Germinal center (tissue), 1 donor: ENCODE data around the gene RPRD1A.
A peak's percentile ranks its signal among the peaks of the same experiment; 100 is the strongest.
"Not testable (repeated sequence)": the region's sequence is repeated elsewhere in the genome, so short reads cannot be mapped to it uniquely, and the experiment has no call there.

ENCODE experiments used
- DNase-seq: peaks from one replicate; pipeline ENCODE4 v3.0.0; 2012; ENCODE audit warnings: mixed read lengths, low spot score

Gene RPRD1A

DNA sequence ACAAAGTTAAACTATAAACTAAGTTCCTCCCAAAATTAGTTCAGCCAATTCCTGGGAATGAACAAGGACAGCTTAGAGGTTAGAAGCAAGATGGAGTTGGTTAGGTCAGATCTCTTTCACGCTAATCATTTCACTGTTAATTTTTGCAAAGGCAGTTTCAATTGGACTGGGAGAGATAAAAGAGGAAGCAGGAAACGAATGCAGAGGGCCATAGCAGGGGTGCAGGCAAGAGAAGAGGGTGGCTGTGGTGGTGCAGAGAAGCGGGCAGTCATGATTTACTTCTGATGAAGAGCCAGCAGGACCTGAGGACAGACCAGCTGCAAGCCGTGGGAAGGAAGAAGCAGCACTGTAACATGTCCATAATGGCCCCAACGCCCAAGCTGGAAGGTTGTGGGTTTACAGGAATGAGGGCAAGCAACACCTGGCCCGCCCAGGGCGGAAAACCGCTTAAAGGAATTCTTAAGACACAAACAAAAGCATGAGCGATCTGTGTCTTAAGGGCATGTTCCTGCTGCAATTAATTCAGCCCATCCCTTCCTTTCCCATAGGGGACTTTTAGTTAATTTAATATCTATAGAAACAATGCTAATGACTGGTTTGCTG lies 99.0 kb downstream of the RPRD1A start:
- no peak for DNase-seq

GRCh38 chr18:35967866-35968265 lies 99.5 kb downstream of the RPRD1A start:
- not testable (repeated sequence) for DNase-seq

DNA sequence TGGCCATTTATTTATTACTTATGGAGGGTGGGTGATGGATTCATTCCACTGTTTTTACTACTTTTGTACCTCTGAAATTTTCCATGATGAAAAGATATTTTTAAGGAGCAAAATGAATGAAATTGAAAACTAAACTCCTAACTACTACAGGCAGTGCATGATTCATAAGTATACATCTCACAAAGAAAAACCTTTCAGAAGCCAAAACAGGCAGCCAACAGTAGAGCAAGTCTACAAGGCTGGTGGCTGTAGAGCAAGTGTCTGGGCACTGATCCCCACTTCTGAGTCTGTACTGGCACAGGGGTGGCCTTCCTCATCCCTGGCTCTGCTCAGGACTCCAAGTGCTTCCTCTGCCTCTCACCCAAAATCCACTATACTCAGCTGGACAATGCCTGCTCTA lies 103.0 kb downstream of the RPRD1A start:
- DNase-seq = no peak

GRCh38 chr18:35962320-35962719 lies 105.0 kb downstream of the RPRD1A start:
- no peak for DNase-seq

DNA sequence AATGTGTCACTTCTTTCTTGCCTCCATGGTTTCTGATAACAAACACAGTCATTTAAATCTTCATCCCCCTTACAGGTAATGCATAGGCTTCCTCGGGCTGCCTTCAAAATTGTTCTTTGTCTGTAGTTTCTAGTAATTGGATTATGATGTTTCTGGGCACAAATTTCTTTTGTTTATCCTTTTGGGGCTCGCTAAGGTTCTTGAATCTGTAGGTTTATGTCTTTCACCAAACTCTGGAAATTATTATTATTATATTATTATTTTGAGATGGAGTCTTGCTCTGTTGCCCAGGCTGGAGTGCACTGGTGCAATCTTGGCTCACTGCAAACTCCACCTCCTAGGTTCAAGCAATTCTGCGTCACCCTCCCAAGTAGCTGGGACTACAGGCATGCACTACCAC lies 111.1 kb downstream of the RPRD1A start:
- no peak for DNase-seq

DNA sequence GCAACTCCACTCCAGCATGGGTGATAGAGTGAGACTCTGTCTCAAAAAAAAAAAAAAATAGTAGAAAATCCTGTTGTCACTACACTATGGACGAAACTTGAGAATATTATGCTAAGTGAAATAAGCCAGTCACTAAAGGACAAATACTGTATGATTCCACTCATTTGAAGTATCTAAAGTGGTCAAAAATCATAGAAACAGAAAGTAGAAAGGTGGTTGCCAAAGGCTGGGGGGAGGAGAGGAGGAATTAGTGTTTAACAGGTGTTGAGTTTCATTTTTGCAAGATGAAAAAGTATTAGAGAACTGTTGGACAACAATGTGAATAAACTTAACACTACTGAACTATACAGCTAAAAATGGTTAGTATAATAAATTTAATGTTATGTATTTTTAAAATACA lies 113.7 kb downstream of the RPRD1A start:
- DNase-seq = no peak

DNA sequence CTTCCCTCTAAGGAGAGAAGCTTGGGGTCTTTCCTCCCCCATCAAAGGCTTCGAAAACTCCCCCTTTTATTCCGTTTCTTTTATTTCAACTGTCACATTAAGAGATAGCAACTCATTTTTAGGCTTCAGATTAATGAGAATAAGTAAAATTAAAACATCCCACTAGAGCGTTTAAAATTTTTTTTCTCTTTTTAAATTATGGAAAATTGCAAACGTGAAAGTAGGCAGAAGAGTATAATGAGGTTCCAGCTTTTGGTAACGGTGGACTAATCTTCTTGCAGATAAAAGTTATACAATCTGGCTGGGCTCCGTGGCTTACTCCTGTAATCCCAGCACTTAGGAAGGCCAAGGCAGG lies 116.8 kb downstream of the RPRD1A start:
- DNase-seq = no peak

DNA sequence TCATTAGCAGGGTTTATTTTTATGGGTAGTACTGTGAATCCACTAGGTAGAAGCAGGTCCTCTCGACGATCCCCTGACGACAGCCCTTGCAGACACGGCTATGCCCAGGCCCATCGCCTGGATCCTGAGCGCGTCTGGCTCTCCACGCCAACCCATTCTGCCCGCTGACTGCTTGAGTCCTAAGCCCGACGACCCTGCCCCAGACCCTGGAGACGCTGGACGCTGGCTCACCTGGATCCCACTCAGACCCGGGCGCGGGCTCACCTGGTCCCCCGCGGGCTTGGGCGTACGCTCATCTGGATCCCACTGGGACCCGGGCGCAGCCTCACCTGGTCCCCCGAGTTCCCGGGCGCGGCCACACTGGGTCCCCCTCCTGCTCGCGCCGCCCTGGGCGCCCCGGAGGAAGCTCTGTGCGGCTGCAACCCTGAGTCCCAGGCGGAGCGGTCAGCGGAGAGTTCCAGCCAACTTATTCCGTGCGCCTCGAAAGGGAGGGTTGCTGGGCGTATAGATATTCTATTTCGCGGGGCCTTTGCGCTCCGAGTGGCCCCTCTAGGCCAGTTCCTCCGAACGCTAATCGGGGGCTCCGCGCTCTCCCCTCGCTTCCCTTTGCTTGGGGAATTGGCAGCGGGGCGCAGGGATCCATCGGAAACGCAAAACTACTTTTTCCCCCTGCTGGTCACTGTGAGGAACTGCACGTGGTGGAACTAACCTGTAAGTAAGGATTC lies 117.3 kb downstream of the RPRD1A start:
- peak; percentile 42 for DNase-seq

GRCh38 chr18:35949090-35949489 lies 118.3 kb downstream of the RPRD1A start:
- DNase-seq = no peak

DNA sequence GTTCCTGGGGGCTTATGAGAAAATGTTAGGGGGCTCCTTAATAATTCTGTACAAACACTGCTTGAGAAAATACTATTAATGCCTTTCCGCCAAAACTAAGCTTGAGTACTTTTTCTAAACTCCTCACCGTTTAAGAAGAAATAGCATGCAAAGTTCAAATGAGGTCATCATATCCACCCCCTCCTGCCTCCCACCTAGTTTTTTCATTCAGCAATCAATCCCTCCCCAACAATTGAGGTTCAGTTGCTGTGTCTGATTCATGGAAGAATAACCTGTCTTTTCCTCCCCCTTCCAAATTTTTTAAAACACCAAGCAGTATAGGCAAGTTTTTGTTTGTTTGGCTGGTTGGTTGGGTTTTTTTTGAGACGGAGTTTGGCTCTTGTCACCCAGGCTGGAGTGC lies 119.3 kb downstream of the RPRD1A start:
- no peak for DNase-seq

DNA sequence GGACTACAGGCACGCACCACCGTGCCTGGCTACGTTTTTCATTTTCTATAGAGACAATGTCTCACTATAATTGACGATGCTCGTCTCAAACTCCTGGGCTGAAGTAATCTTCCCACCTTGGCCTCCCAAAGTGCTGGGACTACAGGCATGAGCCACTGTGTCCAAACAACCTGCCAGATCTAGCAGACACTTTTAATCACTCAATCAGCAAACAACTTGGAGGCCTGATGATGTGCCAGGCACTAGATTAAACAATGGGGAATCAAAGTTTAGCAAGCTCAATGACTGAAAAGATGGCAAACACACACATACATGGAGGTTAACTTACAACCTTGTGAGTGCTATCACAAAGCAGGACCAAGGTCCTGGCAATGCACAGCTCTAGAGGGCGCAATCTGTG lies 124.7 kb downstream of the RPRD1A start:
- DNase-seq = no peak

GRCh38 chr18:35942133-35942532 lies 125.2 kb downstream of the RPRD1A start:
- no peak for DNase-seq

DNA sequence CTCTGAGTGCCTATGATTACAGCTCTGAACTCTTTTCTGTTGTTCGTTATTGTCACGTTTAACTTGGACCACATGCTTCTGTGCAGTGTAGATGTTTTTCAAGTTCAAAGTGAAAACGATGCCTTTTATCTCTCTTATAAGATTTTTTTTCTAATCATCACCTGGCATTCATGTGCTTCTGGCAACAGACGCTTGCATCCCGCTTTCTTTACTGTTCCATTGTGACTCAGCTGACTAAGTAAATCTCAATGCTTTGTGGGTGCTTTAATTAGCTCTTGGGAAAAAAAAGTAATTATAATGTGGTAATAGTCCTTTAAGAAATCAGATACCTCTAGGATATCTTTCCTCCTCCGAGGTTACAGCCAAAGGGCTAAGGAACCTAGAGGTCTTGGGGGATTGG lies 126.1 kb downstream of the RPRD1A start:
- no peak for DNase-seq
